Thymus (tissue), 11 donors: ENCODE results near the gene WLS. TPM values are rescaled to one million over a fixed set of nuclear protein-coding genes. Genes with fewer than 3 reads are reported as not detected.

Experiments used
- DNase-seq, 9 donors: peaks; one replicate each; pipeline ENCODE4 v3.0.0-alpha.2; 2013; ENCODE audit warnings: low spot score in 9 of 9, low read depth in 6 of 9, missing footprints in 1 of 9
- H3K27ac ChIP-seq, 2 donors: one replicate each; pipeline ENCODE4 v1.5.1; 2013; ENCODE audit warnings: control low read depth in 1 of 2, low read depth in 1 of 2, low read length in 1 of 2, mild to moderate bottlenecking in 1 of 2, moderate library complexity in 1 of 2
- H3K27me3 ChIP-seq, 2 donors: one replicate each; pipeline ENCODE4 v1.5.1; 2013; ENCODE audit warnings: low read length in 1 of 2; ENCODE audit not compliant: control insufficient read depth in 2 of 2, insufficient read depth in 1 of 2
- H3K36me3 ChIP-seq, 2 donors: one replicate each; pipeline ENCODE4 v1.5.1; 2013; ENCODE audit warnings: low read length in 1 of 2, mild to moderate bottlenecking in 1 of 2, moderate library complexity in 1 of 2; ENCODE audit not compliant: control insufficient read depth in 2 of 2, insufficient read depth in 2 of 2
- H3K4me1 ChIP-seq, 2 donors: one replicate each; pipeline ENCODE4 v1.5.1; 2013; ENCODE audit warnings: low read length in 2 of 2; ENCODE audit not compliant: control insufficient read depth in 2 of 2, insufficient read depth in 2 of 2
- H3K4me3 ChIP-seq, 2 donors: one replicate each; pipeline ENCODE4 v1.5.1; 2013; ENCODE audit warnings: low read length in 2 of 2, control low read depth in 1 of 2, mild to moderate bottlenecking in 1 of 2
- H3K9me3 ChIP-seq, 2 donors: one replicate each; pipeline ENCODE4 v1.5.1; 2013; ENCODE audit warnings: low read length in 1 of 2, mild to moderate bottlenecking in 1 of 2; ENCODE audit not compliant: control insufficient read depth in 2 of 2, insufficient read depth in 1 of 2
- WGBS: extraction: QIAGEN DNeasy Blood & Tissue Kit; methylation state at CpG from one replicate; pipeline ENCODE4 v1.1.7; 2013; 5-methylcytosine and 5-hydroxymethylcytosine counted together
- polyA plus RNA-seq: library from polyadenylated mRNA; stranded (reverse); fragments of 200-250 nt; gene quantifications from one replicate; pipeline ENCODE4 v1.2.3, GENCODE V29; 2013
- total RNA-seq: library from RNA; stranded (reverse); fragments of 120-200 nt; gene quantifications from one replicate; pipeline ENCODE4 v1.2.4, GENCODE V29; 2013
- donor health status: healthy.

The WLS gene
- total and polyA plus RNA-seq, 2 donors = 9.9 to 14.7 TPM

GRCh38 chr1:68128157-68128556, 104.2 kb downstream of the WLS start:
- Histone ChIP-seq H3K27ac (no peak overlapping the region), H3K4me1 (no peaks in the 10 kb centered on the region), H3K9me3 (no peaks in the 10 kb centered on the region), H3K36me3 (no peaks in the 10 kb centered on the region), H3K27me3 (no peaks in the 10 kb centered on the region), H3K4me3 (no peak overlapping the region)
- DNase-seq = no peak
- 83% methylated on average over 1 of the region's 1 CpG for WGBS

- H3K27me3 ChIP-seq = no peaks in the 10 kb centered on the region
- no peaks in the 10 kb centered on the region for H3K4me1 ChIP-seq
- H3K36me3 ChIP-seq = no peaks in the 10 kb centered on the region
- no peak overlapping the region for H3K27ac ChIP-seq
- no peak for DNase-seq
- H3K9me3 ChIP-seq = no peaks in the 10 kb centered on the region
- 71% methylated on average over 4 of the region's 4 CpGs for WGBS
- no peak overlapping the region for H3K4me3 ChIP-seq
Measured at GRCh38 chr1:68121536-68121935, 110.8 kb downstream of the WLS start.

GRCh38 chr1:68120136-68120791, 112.1 kb downstream of the WLS start:
- WGBS = 55% methylated on average over 7 of the region's 7 CpGs
- Histone ChIP-seq H3K27me3 (no peaks in the 10 kb centered on the region), H3K4me1 (no peaks in the 10 kb centered on the region), H3K27ac (no peak overlapping the region), H3K4me3 (no peak overlapping the region), H3K9me3 (no peaks in the 10 kb centered on the region), H3K36me3 (no peaks in the 10 kb centered on the region)
- peak; percentile 8 to 68 (median 33) for DNase-seq

- no peaks in the 10 kb centered on the region for H3K36me3 ChIP-seq
- DNase-seq = no peak
- no peak overlapping the region for H3K27ac ChIP-seq
- 94% methylated on average over 4 of the region's 4 CpGs for WGBS
- no peaks in the 10 kb centered on the region for H3K27me3 ChIP-seq
- H3K4me1 ChIP-seq = no peaks in the 10 kb centered on the region
- no peak overlapping the region for H3K4me3 ChIP-seq
- H3K9me3 ChIP-seq = no peaks in the 10 kb centered on the region
Measured at GRCh38 chr1:68119445-68119844, 112.9 kb downstream of the WLS start.

GRCh38 chr1:68117416-68117815, 114.9 kb downstream of the WLS start:
- DNase-seq = no peak
- H3K27ac ChIP-seq = no peak overlapping the region
- no peaks in the 10 kb centered on the region for H3K4me1 ChIP-seq
- no peaks in the 10 kb centered on the region for H3K9me3 ChIP-seq
- H3K36me3 ChIP-seq = no peaks in the 10 kb centered on the region
- no peak overlapping the region for H3K4me3 ChIP-seq
- no peaks in the 10 kb centered on the region for H3K27me3 ChIP-seq
- WGBS = 85% methylated on average over 10 of the region's 10 CpGs

GRCh38 chr1:68116643-68117235, 115.6 kb downstream of the WLS start:
- no peaks in the 10 kb centered on the region for H3K4me1 ChIP-seq
- no peak overlapping the region for H3K27ac ChIP-seq
- no peak overlapping the region for H3K4me3 ChIP-seq
- no peaks in the 10 kb centered on the region for H3K36me3 ChIP-seq
- peak in 5 of 9 donors; percentile 4 to 39 (median 12) for DNase-seq
- H3K9me3 ChIP-seq = no peaks in the 10 kb centered on the region
- no peaks in the 10 kb centered on the region for H3K27me3 ChIP-seq
- WGBS = 4% methylated on average over 3 of the region's 3 CpGs

- Histone ChIP-seq H3K4me1 (no peaks in the 10 kb centered on the region), H3K27ac (no peak overlapping the region)
- WGBS = 92% methylated on average over 4 of the region's 4 CpGs
Measured at GRCh38 chr1:68115308-68115707, 117.0 kb downstream of the WLS start.

GRCh38 chr1:68113966-68114365, 118.4 kb downstream of the WLS start:
- Histone ChIP-seq H3K36me3 (no peaks in the 10 kb centered on the region), H3K27me3 (no peaks in the 10 kb centered on the region), H3K4me3 (no peak overlapping the region), H3K4me1 (no peaks in the 10 kb centered on the region), H3K27ac (no peak overlapping the region), H3K9me3 (no peaks in the 10 kb centered on the region)
- DNase-seq = no peak
- WGBS = 94% methylated on average over 3 of the region's 3 CpGs

More at GRCh38 chr1:68115308-68115707, 117.0 kb downstream of the WLS start:
- Histone ChIP-seq H3K27me3 (no peaks in the 10 kb centered on the region), H3K9me3 (no peaks in the 10 kb centered on the region), H3K36me3 (no peaks in the 10 kb centered on the region), H3K4me3 (no peak overlapping the region)
- no peak for DNase-seq

GRCh38 chr1:68112835-68113243, 119.5 kb downstream of the WLS start:
- Histone ChIP-seq H3K27me3 (no peaks in the 10 kb centered on the region), H3K27ac (no peak overlapping the region), H3K4me1 (no peaks in the 10 kb centered on the region), H3K36me3 (no peaks in the 10 kb centered on the region), H3K9me3 (no peaks in the 10 kb centered on the region), H3K4me3 (no peak overlapping the region)
- 77% methylated on average over 7 of the region's 7 CpGs for WGBS
- no peak for DNase-seq
